Muscle of arm (tissue), 12 donors: ENCODE data around the gene FOXL3. TPM values are rescaled to one million over a fixed set of nuclear protein-coding genes. Genes with fewer than 3 reads are reported as not detected.
A peak's percentile ranks its signal among the peaks of the same experiment; 100 is the strongest.
"Not testable (repeated sequence)": the region's sequence is repeated elsewhere in the genome, so short reads cannot be mapped to it uniquely, and the experiment has no call there.

Source experiments
- DNase-seq: peaks from one replicate; pipeline ENCODE4 v3.0.0-alpha.2; 2013
- polyA plus RNA-seq, 12 donors: library from polyadenylated mRNA; unstranded; fragments of 120-200 nt; gene quantifications; one replicate each; pipeline ENCODE4 v1.2.1, GENCODE V29; 2013; ENCODE audit not compliant: insufficient read length in 12 of 12

The FOXL3 gene
- polyA plus RNA-seq, 12 donors: not detected

DNA sequence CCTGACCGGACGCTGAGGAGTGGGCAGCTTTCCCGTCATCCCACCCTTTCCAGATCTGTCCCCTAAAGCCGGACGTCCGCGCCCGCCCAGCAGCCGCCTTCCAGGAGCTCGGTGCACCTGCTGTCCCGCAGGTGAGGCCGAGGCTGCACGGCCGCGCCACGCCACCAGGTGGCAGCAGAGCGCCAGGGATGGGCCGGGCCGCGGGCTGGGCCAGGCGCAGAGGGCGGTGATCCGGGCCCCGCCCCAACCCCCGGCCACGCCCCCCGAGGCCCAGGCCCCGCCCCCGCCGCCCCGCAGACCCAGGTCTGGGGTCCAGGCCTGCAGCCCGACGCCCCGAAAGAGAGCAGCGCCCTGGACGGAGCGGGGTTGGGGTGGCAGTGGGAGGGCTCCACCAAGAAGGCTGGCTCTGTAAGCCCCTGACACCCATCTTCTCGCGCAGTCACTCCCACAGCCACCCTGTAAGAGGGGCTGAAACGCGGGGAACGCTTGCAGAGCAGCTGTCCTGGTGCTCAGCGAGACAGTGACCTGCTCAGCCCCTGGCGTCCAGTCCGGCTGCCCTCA, 32.2 kb downstream of the FOXL3 start:
- DNase-seq: peak; percentile 31

DNA sequence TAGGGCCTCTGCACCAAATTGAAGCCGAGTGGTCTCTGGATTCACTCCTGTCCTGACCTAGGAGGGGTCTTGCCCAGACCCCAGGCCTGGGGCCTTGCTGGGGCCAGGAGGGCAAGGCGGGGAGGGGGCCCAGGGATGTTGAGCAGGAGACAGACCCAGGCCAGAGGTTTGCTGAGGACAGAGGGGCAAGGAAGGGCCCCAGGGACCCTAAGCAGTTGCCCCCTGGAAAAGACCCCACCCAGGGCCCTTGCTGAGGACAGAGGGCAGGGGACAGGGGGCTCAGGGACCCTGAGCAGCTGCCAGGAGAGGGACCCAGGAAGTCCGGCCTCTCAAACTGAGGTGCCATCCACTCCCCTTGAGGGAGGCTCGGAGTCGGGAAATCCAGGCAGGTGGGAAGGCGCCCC, 32.7 kb downstream of the FOXL3 start:
- DNase-seq: no peak

DNA sequence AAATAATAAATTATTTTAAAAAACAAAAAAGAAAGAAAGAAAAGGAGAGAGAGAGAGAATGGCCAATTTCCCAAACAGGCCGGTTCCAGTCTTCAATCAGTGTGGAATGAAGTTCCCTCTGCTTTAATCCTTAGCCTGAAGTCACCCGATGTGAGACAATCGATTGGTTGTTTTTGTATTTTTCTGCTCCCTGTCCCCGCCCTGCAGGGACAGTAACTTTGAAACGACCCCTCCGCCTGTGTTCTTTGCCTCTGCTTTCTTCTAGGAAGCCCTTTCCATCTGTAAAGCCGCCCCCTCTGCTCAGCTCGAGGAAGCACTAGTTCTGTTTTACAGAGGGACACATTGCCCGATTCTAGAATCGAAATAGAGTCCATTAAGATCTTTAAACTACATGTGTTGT, 33.4 kb downstream of the FOXL3 start:
- peak; percentile 29 for DNase-seq

DNA sequence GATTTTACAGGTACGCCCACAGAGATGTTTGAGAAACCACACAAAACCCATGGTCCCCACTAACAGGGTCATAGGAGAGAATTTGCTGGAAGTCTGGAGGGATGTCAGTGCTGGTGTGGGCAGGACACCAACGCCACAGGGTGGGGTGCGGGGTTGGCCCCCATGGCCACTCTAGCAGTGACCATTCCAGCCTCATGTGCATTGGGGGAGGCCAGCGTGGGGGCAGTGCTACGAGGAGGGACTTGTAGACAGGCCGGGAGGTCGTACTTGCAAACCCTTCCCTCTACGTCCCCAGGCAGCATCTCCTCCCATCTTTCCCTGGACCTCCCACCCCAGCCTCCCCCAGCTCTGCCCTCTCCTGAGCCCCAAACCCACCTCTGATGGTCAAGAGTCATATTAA, 34.0 kb downstream of the FOXL3 start:
- no peak for DNase-seq

DNA sequence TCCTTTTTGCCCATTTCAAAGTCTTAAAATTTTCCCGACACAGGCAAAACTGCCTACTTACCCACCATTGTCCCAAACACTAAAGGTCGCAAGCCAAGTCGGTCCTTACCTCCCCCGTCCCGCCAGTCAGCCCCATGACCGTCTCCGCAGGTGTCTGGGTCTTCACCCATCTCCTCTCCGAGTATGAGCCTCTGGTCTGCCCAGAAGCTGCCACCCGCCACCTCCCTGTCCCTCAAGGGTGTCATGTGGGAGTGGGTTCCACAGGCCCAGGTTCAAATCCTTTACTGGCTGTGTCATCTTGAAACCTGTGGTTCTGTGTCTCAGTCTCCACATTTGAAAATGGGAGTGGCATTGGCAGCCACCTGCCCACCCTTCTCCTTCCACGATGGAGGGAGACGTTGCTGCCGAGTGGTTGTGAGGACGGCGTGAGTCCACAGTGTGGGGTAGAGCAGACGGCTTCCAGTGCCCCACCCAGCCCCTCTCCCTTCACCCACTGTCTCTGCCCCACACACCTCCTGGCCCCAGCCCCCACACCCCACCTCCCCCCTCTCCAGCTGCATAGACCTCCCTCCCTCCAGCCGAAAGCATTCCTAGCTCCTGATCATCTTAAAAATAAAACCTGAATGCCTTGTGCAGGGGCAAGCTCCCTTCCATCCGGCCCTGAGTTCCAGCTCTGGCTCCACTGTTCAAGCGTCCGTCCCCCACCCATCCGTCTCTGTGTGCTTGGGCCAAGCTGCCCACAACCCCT, 35.3 kb downstream of the FOXL3 start:
- DNase-seq: no peak

DNA sequence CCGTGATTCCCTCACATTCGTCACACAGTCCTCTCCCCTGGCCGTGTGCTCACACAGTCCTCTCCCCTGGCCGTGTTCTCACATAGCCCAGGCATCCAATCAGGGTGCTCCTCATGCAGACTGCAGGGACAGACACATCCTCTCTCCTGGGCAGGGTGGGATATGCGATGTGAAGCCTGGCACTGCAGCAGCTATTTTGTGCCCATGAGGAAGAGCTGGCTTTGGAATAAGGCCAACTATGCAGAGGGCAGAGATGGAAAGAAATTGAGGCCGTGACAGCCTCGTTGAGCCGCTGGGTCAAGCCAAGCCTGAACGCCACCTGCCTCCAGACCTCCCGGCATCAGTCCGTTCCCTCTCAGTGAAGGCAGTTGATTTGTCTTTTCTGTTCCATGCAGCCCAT, 35.8 kb downstream of the FOXL3 start:
- no peak for DNase-seq

DNA sequence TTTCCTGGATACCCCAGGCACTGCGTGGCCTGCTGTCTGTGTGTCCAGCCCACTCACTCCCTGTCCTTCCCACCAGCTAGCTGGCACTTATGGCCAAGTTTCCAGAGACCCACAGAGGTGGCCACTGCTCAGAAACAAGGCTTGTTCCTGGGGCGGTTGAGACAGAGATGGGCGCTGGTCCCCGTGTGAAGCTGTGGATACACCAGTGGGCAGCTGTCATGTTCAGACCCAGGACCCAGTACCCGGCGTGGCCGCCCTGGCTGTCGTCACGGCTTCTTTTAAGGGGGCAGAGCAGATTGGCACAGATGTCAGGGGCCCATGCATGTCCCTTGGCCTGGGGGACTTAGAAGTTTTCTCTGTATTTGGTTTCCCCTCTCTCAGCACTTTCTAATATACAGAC, 36.3 kb downstream of the FOXL3 start:
- no peak for DNase-seq

DNA sequence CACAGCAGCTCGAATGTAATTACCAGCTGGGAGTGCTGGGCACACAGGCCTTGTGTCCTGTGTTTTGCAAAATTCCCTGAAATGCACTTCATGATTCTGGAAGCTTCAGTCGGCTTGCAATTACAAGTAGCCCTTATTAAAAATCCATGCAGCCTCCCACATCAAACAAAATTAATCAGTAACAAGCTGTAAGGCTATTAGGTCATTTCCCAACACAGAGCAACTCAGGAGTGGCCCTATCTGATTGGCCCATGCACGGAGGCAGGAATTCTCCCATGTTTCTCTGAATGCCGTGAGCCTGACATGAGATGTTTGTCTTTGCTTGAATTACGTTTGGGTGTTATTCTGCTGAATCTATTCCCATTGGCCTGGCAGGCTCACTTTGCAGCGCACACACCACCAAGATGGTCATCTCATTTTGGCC, 36.9 kb downstream of the FOXL3 start:
- DNase-seq: no peak

DNA sequence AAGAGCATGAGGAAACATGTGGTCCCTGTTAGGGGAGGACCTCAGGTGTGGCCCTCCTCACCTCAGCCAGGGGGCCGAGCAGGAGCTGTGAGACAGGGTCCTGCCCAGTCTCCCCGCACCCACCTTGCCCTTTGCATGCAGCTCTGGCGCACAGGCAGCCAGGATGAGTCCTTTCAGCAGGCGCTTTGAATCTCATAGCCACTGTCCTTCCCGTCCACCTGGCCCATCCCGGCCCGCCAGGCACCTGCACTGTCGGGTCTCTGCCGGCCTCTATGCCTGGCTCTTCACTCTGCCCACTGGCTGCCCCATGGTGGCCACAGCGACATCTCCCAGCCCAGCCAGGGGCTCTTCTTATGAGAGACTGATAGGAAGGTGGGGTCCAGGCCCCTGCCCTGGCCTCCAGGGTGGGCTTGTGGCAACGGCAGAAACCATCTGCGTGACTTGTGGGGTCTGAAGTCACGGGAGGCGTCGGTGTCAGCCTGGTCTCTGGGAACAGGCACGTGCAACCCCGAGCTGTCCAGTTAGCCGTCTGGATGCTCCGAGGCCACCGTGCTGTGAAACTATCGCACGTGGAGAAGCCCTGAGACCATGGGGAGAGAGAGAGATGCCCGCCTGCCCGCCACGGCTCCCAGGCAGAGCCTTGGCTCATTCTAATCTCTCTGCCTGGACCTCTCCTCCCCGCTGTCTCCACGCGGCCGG, 37.4 kb downstream of the FOXL3 start:
- DNase-seq: no peak

DNA sequence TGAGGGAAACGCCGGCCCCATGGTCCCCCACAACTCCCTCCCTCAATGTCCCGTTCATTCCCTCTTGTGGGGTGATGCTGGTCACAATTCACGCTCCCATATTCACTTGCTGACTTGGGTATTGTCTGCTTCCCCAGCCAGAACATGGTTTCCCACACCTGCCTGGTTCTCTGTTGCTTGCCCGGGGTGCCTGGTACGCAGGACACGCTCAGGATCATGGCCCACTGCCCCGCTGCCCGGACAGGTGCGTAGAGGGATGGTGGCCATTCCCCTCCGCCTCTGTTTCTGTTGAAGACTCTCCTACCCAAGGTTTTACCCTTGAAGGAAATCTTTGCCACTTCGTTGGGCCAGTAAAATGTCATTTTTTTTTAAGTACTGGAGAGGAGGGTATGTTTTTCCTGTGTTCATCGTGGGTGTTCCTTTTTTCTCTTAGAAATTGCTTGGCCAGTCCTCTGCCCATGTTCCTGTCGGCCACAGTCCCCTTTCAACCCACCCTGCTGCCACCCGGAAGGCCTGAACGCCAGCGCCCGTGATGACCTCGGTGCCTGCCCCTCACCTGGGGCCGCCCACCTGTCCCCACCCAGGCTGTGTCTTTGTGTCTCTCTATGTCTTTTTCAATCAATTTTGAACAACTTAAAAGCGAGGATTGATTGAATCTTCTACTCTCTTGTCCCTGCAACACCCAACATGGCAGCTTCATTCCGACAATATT, 38.2 kb downstream of the FOXL3 start:
- no peak for DNase-seq

DNA sequence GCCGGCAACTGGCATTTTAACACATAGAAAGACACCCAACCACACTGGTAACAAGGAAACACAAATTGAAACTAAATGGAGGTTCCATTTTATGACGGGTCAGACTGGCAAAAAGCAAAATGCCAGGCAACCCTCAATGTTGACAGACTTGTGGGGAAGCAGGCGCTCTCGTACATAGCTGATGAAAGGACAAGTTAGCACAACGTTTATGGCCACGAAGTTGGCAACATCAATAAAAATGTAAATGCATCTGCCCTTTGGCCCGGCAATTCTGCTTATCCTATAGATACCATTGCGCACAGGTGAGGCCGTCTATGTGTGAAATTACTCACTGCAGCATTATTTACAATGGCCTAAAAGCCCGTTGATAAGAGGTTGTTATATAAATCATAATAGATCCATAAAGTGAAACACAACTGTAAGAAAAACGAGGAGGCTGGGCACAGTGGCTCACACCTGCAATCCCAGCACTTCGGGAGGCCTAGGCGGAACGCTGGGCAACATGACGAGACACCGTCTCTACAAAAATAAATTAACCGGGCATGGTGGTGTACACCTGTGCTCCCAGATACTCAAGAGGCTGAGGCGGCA, 39.8 kb downstream of the FOXL3 start:
- no peak for DNase-seq

DNA sequence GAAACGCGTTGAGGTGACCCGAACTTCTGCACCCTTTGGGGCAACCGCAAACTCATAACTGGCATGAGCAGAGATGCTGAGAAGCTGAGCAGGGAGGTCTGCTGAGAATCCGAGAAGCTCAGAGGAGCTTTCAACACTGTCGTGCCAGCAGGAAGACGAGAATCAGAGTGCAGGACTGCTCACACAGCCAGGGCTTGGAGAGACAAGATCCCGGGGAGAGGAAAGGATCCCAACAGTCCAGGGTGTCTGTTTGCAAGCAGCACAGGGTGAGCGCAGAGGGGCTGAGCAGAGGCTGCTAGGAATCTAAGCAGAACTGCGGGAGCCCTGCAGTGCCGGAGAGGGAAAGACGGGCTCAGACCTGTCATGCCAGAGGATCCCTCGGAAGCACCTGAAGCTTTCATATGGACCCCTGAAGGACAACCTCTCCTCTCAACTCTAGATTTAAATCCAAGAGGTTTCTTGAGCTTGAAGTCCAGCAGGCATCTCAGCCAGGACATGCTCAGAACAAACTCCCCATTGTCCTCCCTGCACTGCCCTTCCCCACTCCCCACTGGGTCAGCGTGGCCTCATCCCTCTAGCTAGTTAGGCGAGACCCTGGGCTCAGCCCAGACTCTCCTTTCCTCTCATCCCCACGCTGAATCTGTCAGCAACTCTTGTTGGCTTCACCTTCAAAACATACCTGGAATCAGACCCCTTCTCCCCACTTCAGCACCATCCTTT, 40.7 kb downstream of the FOXL3 start:
- DNase-seq: no peak

DNA sequence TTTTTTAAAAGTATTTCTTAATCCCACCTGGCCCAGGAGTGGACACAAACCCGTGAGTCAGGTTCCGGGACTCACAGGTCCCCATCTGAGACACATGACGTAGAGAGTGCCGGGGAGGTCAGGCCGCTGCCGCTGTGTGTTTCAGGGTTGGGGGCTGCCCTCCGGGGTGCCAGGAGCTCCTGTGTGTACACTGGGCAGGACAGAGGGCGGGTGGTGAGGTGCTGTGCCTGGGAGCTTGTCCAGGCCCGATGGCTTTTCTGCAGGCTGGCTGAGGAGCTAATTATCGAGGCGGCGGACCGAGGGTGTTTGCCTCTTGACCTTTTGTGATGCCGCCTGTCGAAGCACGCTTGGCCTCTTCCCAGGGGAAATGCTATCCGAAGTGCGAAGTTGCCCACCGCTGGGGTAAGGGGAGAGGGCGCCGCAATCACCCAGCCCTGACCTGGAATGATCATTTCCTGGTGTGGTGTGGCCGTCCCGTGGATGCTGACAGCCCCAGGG, 42.1 kb downstream of the FOXL3 start:
- DNase-seq: no peak

DNA sequence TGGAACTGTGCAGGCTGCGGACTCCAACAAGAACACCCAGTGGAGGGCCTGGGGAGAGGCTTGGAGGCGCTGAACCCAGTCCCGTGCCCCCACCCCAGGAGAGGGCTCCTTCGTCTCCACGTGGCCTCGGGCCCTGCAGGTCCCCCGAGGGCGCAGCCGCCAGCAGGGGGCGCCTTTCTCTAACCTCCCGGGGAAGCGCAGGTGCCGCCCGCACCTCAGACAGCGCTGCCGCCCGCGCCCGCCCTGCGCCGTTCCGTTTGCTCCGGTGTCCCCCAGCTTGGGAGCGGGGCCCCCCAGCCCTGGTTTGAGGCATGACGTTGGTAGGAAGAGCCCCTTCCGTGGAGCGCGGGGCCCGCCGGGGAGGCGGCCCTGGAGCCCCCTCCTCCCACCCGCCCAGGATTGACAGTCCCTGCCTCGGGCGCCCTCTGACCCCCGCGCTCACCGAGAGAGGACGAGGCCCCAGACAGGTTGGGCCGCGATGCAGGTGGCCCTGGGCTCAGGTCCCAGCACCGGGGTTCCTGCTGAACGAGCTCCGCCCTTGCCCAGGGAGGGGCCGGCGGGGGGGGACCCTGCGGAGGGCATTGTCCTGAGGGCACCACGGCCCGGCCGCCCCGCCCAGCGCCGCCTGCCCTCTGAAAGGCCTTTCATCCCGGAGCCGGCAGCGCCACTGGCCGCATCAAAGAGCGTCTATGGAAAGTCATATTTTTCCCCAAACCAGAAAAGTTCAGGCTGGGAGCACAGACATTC, 42.8 kb downstream of the FOXL3 start:
- peak; percentile 57 for DNase-seq

DNA sequence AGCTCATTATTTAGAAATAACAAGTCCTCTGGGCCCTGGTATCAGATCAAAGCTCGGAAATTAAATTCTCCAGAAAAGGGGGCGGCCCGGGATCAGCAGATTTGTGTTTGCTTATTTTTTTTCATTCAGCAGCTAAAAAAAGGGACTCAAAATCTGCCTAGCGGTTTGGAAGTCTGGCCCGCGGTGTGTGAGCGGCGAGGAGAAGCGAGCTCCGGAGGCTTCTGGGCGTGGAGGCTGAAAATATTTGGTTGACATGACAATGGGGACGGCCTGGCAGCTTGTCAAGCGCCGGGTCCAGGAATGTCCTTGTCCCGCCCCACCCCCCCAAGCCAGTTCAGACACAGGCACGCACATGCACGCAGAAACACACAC, 43.4 kb downstream of the FOXL3 start:
- DNase-seq: peak; percentile 84

DNA sequence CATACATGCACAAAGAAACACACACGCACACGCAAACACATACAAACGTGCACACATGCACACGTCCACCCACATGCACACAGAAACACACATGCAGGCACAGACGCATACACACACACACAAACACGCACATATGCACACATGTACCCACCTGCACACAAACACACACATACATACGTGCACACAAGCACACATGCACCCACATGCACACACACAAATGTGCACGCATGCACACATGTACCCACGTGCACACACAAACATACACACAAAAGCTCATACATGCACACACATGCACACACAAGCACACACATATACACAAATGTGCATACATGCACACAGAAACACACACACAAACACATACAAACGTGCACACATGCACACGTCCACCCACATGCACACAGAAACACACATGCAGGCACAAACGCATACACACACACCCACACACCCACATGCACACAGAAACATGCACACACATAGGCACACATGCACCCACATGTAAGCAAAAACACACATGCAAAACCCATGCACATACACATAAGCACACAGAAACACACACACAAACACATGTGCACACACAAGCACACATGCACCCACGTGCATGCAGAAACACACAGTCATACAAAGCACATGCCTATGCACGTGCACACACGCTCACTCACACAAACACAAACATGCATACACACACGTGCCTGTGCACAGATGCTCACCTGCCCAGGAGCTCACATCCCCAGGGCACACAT, 44.8 kb downstream of the FOXL3 start:
- no peak for DNase-seq

DNA sequence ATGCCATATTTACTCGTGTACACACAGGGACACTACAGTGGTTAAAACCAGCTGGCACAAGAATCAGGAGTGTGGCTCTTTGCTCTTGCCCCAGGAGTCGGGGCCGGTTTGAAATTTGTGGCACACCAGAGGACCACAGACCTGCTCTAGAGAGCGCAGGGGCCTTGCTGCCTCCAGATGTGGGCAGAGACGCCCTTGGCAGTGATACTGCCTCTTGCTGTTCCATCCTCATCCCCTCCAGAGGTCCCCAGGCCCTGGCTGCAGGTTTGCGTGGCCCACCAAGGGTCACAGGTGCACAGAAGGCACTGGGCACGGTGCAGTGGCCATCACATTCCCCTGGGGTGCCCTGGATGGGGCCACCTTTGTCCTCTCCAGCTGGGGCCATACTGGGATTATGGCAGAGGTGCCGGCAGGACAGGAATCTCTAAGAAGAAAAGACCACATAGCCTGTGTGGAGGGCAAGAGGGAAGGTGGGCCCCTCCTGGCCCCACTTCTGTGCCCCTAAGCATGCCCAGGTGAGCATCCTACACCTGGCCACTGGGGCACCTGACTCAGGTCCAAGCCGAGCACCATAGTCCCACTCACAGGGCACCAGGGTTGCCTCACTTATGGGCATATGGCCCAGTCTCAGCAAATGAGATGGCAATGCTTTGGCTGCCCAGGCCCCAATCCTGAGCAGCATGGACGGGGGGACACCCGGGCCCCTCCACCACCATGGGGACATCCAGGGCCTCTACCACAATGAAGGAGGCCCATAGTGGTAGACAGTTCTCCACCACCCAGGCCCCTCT, 45.6 kb downstream of the FOXL3 start:
- no peak for DNase-seq

DNA sequence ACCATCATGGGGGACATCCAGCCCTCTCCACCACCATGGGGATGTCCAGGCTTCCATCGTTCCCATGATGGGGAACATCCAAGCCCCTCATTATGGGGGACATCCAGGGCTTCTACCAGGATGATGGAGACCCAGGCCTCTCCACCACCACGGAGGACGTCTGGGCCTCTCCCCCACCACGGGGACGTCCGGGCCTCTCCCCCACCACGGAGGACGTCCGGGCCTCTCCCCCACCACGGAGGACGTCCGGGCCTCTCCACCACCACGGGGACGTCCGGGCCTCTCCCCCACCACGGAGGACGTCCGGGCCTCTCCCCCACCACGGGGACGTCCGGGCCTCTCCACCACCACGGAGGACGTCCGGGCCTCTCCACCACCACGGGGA, 46.2 kb downstream of the FOXL3 start:
- not testable (repeated sequence) for DNase-seq
